Keratinocyte (primary cell): ENCODE results near the gene COG5.

ENCODE experiments used
- CTCF ChIP-seq, 3 experiments: IDR thresholded peaks in 1 of 3; conservative IDR thresholded peaks in 1 of 3; optimal IDR thresholded peaks in 1 of 3; 2 replicates in 2 of 3; 3 replicates in 1 of 3; pipeline versions ENCODE3 to v1.5.1; 2011; ENCODE audit warnings: low read length in 3 of 3, mild to moderate bottlenecking in 3 of 3, moderate library complexity in 2 of 3, control low read depth in 1 of 3, inconsistent platforms in 1 of 3; ENCODE audit not compliant: insufficient read depth in 2 of 3; ENCODE audit errors: extremely low read depth in 1 of 3
- EZH2 ChIP-seq: IDR thresholded peaks from one replicate; pipeline ENCODE4 v1.6.1; 2012; ENCODE audit warnings: inconsistent platforms, mild to moderate bottlenecking, low read length, moderate library complexity

GRCh38 chr7:107381453-107381852 is 182.3 kb downstream of the COG5 start:
- no peak for TF ChIP-seq CTCF (optimal IDR thresholded peaks at IDR 0.05 in 1 of 3, IDR thresholded peaks at IDR 0.05 in 1 of 3, conservative IDR thresholded peaks at IDR 0.05 in 1 of 3; ENCODE audit: extremely low read depth in 1 of 3, insufficient read depth in 2 of 3, low read length in 3 of 3)
- no peak for TF ChIP-seq EZH2
